HepG2 (cell line): ENCODE measurements around the gene PLK3. TPM values are rescaled to one million over a fixed set of nuclear protein-coding genes. Genes with fewer than 3 reads are reported as not detected.

Source experiments
- ATF1 ChIP-seq: IDR thresholded peaks from 2 replicates; pipeline ENCODE4 v1.6.1; 2016; ENCODE audit warnings: mild to moderate bottlenecking, control low read depth
- BCL3 ChIP-seq: sonication (generic); formaldehyde crosslinking; IDR thresholded peaks from 2 replicates; pipeline ENCODE4 v1.5.1; 2020; ENCODE audit warnings: mild to moderate bottlenecking, missing genetic modification reagents, moderate library complexity
- CREB1 ChIP-seq, 2 experiments: fragments of 450-650 bp in 1 of 2; IDR thresholded peaks; 2 replicates each; pipeline ENCODE4 v1.6.1; 2016 to 2017; ENCODE audit warnings: control low read depth in 1 of 2, mild to moderate bottlenecking in 1 of 2, missing compliant biosample characterization in 1 of 2, missing genetic modification characterization in 1 of 2
- CSRNP2 ChIP-seq: sonication (generic); formaldehyde crosslinking; conservative IDR thresholded peaks from 2 replicates; pipeline ENCODE4 v1.8.0; 2022; ENCODE audit warnings: low read depth, missing genetic modification reagents
- NCOR1 ChIP-seq: fragments of 200-600 bp; sonication (generic); IDR thresholded peaks from 2 replicates; pipeline ENCODE4 v1.7.0; 2017; ENCODE audit warnings: antibody characterized with exemption, low read length, borderline replicate concordance
- PRDM10 ChIP-seq: sonication (generic); formaldehyde crosslinking; IDR thresholded peaks from 2 replicates; pipeline ENCODE4 v1.4.0; 2020; ENCODE audit warnings: low read depth, missing genetic modification reagents
- RAD21 ChIP-seq: fragments of 450-650 bp; formaldehyde crosslinking; IDR thresholded peaks from 2 replicates; pipeline ENCODE4 v1.5.0; 2020; ENCODE audit warnings: mild to moderate bottlenecking
- RARA ChIP-seq: IDR thresholded peaks from 2 replicates; pipeline ENCODE4 v1.6.1; 2016; ENCODE audit warnings: missing genetic modification reagents, missing compliant biosample characterization
- SALL1 ChIP-seq: sonication (generic); formaldehyde crosslinking; IDR thresholded peaks from 2 replicates; pipeline ENCODE4 v1.8.0; 2022; ENCODE audit warnings: mild to moderate bottlenecking, missing genetic modification reagents
- SIX4 ChIP-seq: sonication (generic); formaldehyde crosslinking; IDR thresholded peaks from 2 replicates; pipeline ENCODE4 v1.4.0; 2020; ENCODE audit warnings: missing genetic modification reagents
- STAT5B ChIP-seq: sonication (generic); formaldehyde crosslinking; IDR thresholded peaks from 2 replicates; pipeline ENCODE4 v1.4.0; 2020; ENCODE audit warnings: missing genetic modification reagents
- ZNF18 ChIP-seq: sonication (generic); formaldehyde crosslinking; IDR thresholded peaks from 2 replicates; pipeline ENCODE4 v1.8.0; 2022; ENCODE audit warnings: mild to moderate bottlenecking, missing genetic modification reagents; ENCODE audit not compliant: insufficient replicate concordance
- ZNF367 ChIP-seq: sonication (generic); formaldehyde crosslinking; IDR thresholded peaks from 2 replicates; pipeline ENCODE4 v1.4.0; 2020; ENCODE audit warnings: missing genetic modification reagents, borderline replicate concordance
- ZNF382 ChIP-seq: sonication (generic); formaldehyde crosslinking; IDR thresholded peaks from 2 replicates; pipeline ENCODE4 v1.5.0; 2020; ENCODE audit warnings: missing genetic modification reagents, mild to moderate bottlenecking, borderline replicate concordance
- ZNF629 ChIP-seq: sonication (generic); formaldehyde crosslinking; conservative IDR thresholded peaks from 2 replicates; pipeline ENCODE4 v1.5.0; 2020; ENCODE audit warnings: missing genetic modification reagents
- ZNF770 ChIP-seq: sonication (generic); formaldehyde crosslinking; IDR thresholded peaks from 2 replicates; pipeline ENCODE4 v1.5.0; 2020; ENCODE audit warnings: mild to moderate bottlenecking, missing genetic modification reagents
- polyA plus RNA-seq, 8 experiments: library from polyadenylated mRNA; depleted of rRNA in 3 of 8; stranded (reverse) in 7 of 8; unstranded in 1 of 8; fragments of >200 nt; fragmentation: Illumina TruSeq in 4 of 8; extraction: Trizol in 4 of 8; gene quantifications; 2 replicates each; pipeline versions ENCODE4 v1.2.1 to v1.2.3, GENCODE V29; 2011 to 2016; ENCODE audit warnings: low read depth in 4 of 8, missing spikeins in 1 of 8, mixed read lengths in 1 of 8; ENCODE audit not compliant: insufficient read depth in 1 of 8
- total RNA-seq, 5 experiments: library from RNA; depleted of rRNA; stranded (reverse); fragments of >200 nt; fragmentation: Illumina TruSeq; extraction: Trizol; gene quantifications; 2 replicates each; pipeline ENCODE4 v1.2.3, GENCODE V29; 2016; ENCODE audit warnings: low read depth in 1 of 5

Gene PLK3
- total and polyA plus RNA-seq, 2 of the 13 experiments (the other 11 are each of a cell fraction or from before 2014, with no cell fraction given): 9.8 to 16.9 TPM

- TF ChIP-seq ZNF629 (CRISPR knock-in tag): 0 out of 2 replicates have a peak, but pooled peaks have one; percentile 35
- TF ChIP-seq CSRNP2: 0 out of 2 replicates have a peak, but pooled peaks have one; percentile 44
- peak; percentile 38 for TF ChIP-seq RAD21 (CRISPR knock-in tag)
- TF ChIP-seq NCOR1: peak; percentile 50; the same call in 1 of the 2 replicates
- peak; percentile 53; the same call in 1 of the 2 replicates for TF ChIP-seq BCL3 (CRISPR knock-in tag)
- peak; percentile 54 for TF ChIP-seq PRDM10
- TF ChIP-seq STAT5B (CRISPR knock-in tag): peak; percentile 86
- 0 out of 2 replicates have a peak, but pooled peaks have one; percentile 6 for TF ChIP-seq RARA (CRISPR knock-in tag)
- TF ChIP-seq CREB1 (IDR thresholded peaks at IDR 0.05): no peak
- TF ChIP-seq CREB1 (CRISPR knock-in tag; IDR thresholded peaks at IDR 0.05): peak; percentile 87
- TF ChIP-seq SALL1 (CRISPR knock-in tag): peak; percentile 62; the same call in 1 of the 2 replicates
- TF ChIP-seq ZNF367 (CRISPR knock-in tag): no peak
- no peak for TF ChIP-seq ZNF382 (CRISPR knock-in tag)
- peak; percentile 60 for TF ChIP-seq ZNF770 (CRISPR knock-in tag)
- TF ChIP-seq ZNF18 (CRISPR knock-in tag): peak; percentile 79
- peak; percentile 76 for TF ChIP-seq ATF1 (CRISPR knock-in tag)
- TF ChIP-seq SIX4 (CRISPR knock-in tag): 0 out of 2 replicates have a peak, but pooled peaks have one; percentile 4
Observed at GRCh38 chr1:44819608-44820327, 19.6 kb downstream of the PLK3 start (continued).
